Measurements from ENCODE around the gene USP6NL. TPM values are rescaled to one million over a fixed set of nuclear protein-coding genes. Genes with fewer than 3 reads are reported as not detected.

Gene USP6NL
- total and polyA plus RNA-seq, 3 experiments from 2014 or later: 1.3 to 3.2 (median 1.9) TPM

DNA sequence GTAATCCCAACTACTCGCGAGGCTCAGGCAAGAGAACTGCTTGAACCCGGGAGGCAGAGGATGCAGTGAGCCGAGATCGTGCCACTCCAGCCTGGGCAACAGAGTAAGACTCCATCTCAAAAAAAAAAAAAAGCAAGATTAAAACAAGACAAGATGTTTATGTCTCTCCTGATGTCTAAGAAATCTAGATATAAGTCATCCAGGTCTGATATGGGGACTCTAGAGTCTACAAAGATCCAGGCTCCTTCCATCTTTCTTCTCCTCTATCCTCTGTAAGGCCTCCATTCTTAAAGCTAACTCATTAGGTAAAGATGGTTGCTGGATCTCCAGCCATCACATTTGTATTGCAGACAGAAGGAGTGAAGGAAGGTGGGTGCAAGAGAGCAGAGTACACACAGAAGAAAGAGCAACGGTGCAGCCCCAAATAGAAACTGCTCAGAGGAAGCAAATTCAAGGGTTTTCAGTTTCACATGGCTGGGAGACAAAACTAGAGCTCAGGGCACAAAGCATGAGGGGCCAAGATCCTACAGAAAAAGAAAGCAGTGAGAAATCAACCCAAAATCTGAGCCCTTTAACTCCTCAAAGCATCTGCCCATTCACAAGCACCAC is 57.6 kb downstream of the USP6NL start:
- DNase-seq: no peak
- peaks cover 7% of the 10 kb centered on the region for H3K4me1 ChIP-seq (ENCODE audit: insufficient read depth, low read length)
- no peaks in the 10 kb centered on the region for H3K27me3 ChIP-seq (ENCODE audit: insufficient read depth, low read length, poor library complexity, severe bottlenecking)
- POLR2A ChIA-PET: no interaction called here
- Mint-ChIP-seq H3K27ac (no peak overlapping the region), H3K4me1 (peaks cover 4 to 12% (median 8%) of the 10 kb centered on the region in 3 donors), H3K27me3 (peaks cover 4% of the 10 kb centered on the region in 2 donors), H3K4me3 (no peak overlapping the region), H3K36me3 (peaks cover 0 to 8% (median 0%) of the 10 kb centered on the region in 3 donors), H3K9me3 (no peaks in the 10 kb centered on the region)
- no peaks in the 10 kb centered on the region for H3K9me3 ChIP-seq (ENCODE audit: low read length)
- no peak overlapping the region for H3K27ac ChIP-seq (ENCODE audit: low read depth, low read length)
- CTCF ChIA-PET: interaction anchor here (0.7 to 0.8 kb wide), 2 partner anchors 153 to 201 kb away, joined by 3 read pairs; no protein-coding TSS in a partner anchor
- H3K4me3 ChIP-seq (ENCODE audit: low read length): no peak overlapping the region
- H3K36me3 ChIP-seq (ENCODE audit: insufficient read depth, low read length): no peaks in the 10 kb centered on the region

DNA sequence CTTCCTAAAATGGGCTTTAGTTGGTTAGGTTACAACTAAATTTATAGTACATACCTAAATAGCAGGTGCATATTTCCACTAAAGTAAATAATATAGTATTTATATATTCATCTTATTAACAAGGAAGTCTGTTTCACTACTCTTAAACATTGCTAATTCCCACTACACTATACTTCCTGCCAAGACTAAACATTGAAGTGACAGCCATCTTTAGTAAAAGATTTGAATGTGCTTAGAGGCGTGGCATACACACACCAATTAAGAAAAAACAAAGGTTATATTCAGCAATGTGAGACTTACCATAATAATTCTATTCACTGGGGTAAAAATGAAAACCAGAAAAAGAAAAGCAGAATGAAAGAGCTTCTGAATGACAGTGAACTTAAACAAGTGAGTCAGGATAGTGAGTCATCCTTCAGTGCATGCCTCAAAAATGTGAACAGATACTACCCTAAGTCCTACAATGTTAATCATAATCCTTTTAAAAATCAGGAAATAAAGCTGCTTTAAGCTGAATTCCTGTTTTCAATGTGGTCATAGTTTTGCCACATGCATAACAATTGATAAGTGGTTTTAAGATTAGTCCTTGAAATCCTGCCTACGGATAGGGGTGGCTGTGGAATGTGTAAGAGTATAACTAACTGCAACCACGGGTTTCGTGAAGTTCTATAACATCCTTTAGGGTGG is 59.4 kb downstream of the USP6NL start:
- Mint-ChIP-seq H3K27me3 (peaks cover 2 to 4% of the 10 kb centered on the region in 2 donors), H3K4me3 (no peak overlapping the region), H3K4me1 (peaks cover 4 to 12% (median 8%) of the 10 kb centered on the region in 3 donors), H3K9me3 (no peaks in the 10 kb centered on the region), H3K36me3 (peaks cover 0 to 8% (median 0%) of the 10 kb centered on the region in 3 donors), H3K27ac (no peak overlapping the region)
- Histone ChIP-seq H3K4me1 (ENCODE audit: insufficient read depth, low read length) (peaks cover 7% of the 10 kb centered on the region), H3K36me3 (ENCODE audit: insufficient read depth, low read length) (no peaks in the 10 kb centered on the region), H3K9me3 (ENCODE audit: low read length) (no peaks in the 10 kb centered on the region), H3K27ac (ENCODE audit: low read depth, low read length) (no peak overlapping the region), H3K4me3 (ENCODE audit: low read length) (no peak overlapping the region), H3K27me3 (ENCODE audit: insufficient read depth, low read length, poor library complexity, severe bottlenecking) (no peaks in the 10 kb centered on the region)
- no peak for DNase-seq
- POLR2A ChIA-PET: no interaction called here
- CTCF ChIA-PET: no interaction called here

DNA sequence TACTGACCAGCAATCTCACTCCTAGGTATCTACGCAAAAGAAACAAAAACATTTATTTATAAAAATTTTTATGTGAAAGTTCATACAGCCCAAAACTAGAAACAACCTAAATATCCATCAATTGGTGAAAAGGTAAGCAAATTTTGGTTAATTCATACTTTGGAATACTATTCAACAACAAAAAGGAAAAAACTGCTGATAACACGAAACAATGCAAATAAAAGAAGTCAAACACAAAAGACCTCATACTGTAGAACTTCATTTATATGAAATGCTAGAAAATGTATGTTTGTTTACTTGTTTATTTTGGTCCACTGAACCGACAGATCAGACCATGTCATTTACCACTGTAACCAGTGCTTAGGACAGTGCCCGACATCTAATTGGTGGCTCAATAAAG is 60.3 kb downstream of the USP6NL start:
- Histone ChIP-seq H3K36me3 (ENCODE audit: insufficient read depth, low read length) (no peaks in the 10 kb centered on the region), H3K27ac (ENCODE audit: low read depth, low read length) (no peak overlapping the region), H3K4me1 (ENCODE audit: insufficient read depth, low read length) (peaks cover 7% of the 10 kb centered on the region), H3K4me3 (ENCODE audit: low read length) (no peak overlapping the region), H3K27me3 (ENCODE audit: insufficient read depth, low read length, poor library complexity, severe bottlenecking) (no peaks in the 10 kb centered on the region), H3K9me3 (ENCODE audit: low read length) (no peaks in the 10 kb centered on the region)
- Mint-ChIP-seq H3K27ac (no peak overlapping the region), H3K27me3 (peaks cover 2 to 4% of the 10 kb centered on the region in 2 donors), H3K4me1 (peaks cover 4 to 12% (median 8%) of the 10 kb centered on the region in 3 donors), H3K9me3 (no peaks in the 10 kb centered on the region), H3K4me3 (no peak overlapping the region), H3K36me3 (peaks cover 0 to 8% (median 0%) of the 10 kb centered on the region in 3 donors)
- ChIA-PET CTCF (no interaction called here), POLR2A (no interaction called here)
- DNase-seq: no peak

DNA sequence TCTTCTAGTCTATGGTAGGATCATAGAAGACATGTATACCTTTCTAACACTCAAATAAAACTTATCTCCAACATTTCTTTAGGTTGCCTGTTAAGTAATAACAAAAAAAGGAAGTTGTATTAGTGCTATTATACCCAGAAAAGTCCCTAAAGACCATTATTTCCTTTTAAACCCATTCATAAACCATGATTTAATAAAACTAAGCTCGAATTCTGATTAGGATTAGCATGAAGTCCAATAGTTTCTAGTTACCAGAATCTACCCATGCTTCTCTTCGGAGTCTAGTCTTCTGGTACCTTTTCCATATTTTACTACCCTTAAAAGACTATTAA is 62.7 kb downstream of the USP6NL start:
- Histone ChIP-seq H3K4me3 (ENCODE audit: low read length) (no peak overlapping the region), H3K36me3 (ENCODE audit: insufficient read depth, low read length) (no peaks in the 10 kb centered on the region), H3K27ac (ENCODE audit: low read depth, low read length) (no peak overlapping the region), H3K4me1 (ENCODE audit: insufficient read depth, low read length) (peaks cover 1% of the 10 kb centered on the region), H3K27me3 (ENCODE audit: insufficient read depth, low read length, poor library complexity, severe bottlenecking) (no peaks in the 10 kb centered on the region), H3K9me3 (ENCODE audit: low read length) (no peaks in the 10 kb centered on the region)
- H3K36me3 Mint-ChIP-seq: no peaks in the 10 kb centered on the region
- no peak overlapping the region for H3K27ac Mint-ChIP-seq
- no peak for DNase-seq
- POLR2A ChIA-PET: no interaction called here
- no peaks in the 10 kb centered on the region for H3K9me3 Mint-ChIP-seq
- CTCF ChIA-PET: no interaction called here
- H3K4me1 Mint-ChIP-seq: peaks cover 0 to 4% (median 0%) of the 10 kb centered on the region in 3 donors
- no peak overlapping the region for H3K4me3 Mint-ChIP-seq
- H3K27me3 Mint-ChIP-seq: no peaks in the 10 kb centered on the region

DNA sequence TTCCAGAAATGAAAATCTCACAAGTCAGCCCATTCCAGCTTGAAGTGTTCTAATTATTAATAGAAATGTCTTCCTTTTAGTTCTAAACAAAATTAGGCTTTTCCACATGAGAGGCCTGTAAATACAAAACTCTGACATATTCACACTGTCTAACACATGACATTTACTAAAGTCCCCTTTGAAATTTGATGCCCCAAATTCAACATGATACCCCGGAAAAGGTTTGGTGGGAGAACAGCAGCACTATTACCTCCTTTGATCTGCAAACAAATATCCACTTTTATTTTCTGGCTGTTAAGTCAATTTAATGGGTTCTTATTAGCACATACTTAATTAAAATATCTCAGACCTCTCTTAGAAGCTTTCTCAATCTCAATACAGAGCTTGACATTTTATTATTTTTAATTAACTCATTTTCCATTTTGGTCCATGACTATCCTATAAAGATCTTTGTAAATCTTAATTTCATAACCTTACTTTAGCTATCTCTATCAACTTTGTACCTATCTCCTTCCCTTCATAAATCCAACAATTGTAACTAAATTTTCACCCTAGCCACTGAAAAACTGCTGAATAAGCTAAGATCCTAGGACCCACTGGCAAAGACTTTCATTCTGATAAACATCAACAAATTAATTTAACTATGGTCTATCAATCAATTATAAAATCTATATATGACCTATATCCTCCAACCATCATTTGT is 63.2 kb downstream of the USP6NL start:
- Histone ChIP-seq H3K4me3 (ENCODE audit: low read length) (no peak overlapping the region), H3K9me3 (ENCODE audit: low read length) (no peaks in the 10 kb centered on the region), H3K27ac (ENCODE audit: low read depth, low read length) (no peak overlapping the region), H3K27me3 (ENCODE audit: insufficient read depth, low read length, poor library complexity, severe bottlenecking) (no peaks in the 10 kb centered on the region), H3K4me1 (ENCODE audit: insufficient read depth, low read length) (no peaks in the 10 kb centered on the region), H3K36me3 (ENCODE audit: insufficient read depth, low read length) (no peaks in the 10 kb centered on the region)
- Mint-ChIP-seq H3K4me1 (peaks cover 0 to 4% (median 0%) of the 10 kb centered on the region in 3 donors), H3K4me3 (no peak overlapping the region), H3K27ac (no peak overlapping the region), H3K36me3 (no peaks in the 10 kb centered on the region), H3K27me3 (no peaks in the 10 kb centered on the region), H3K9me3 (no peaks in the 10 kb centered on the region)
- POLR2A ChIA-PET: no interaction called here
- CTCF ChIA-PET: no interaction called here
- DNase-seq: no peak

DNA sequence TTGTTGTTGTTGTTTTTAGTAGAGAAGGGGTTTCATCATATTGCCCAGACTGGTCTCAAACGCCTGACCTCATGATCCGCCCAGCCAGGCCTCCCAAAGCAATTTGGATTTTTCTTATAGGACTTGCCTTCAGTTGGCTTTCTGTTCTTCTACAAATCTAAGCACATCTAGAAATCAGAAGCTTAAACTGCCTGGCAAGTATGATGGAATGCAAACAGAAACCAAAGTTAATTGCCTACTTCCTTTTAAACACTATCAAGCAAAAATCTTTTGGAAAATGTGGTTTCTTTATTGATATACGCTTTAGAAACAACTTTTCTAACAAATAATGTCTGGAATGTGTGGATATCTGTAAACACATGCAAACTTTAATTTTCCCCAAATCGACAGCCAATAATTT is 64.9 kb downstream of the USP6NL start:
- ChIA-PET CTCF (no interaction called here), POLR2A (no interaction called here)
- no peak overlapping the region for H3K4me3 Mint-ChIP-seq
- H3K9me3 Mint-ChIP-seq: no peaks in the 10 kb centered on the region
- no peaks in the 10 kb centered on the region for H3K27me3 Mint-ChIP-seq
- no peak for DNase-seq
- Histone ChIP-seq H3K4me3 (ENCODE audit: low read length) (no peak overlapping the region), H3K27me3 (ENCODE audit: insufficient read depth, low read length, poor library complexity, severe bottlenecking) (no peaks in the 10 kb centered on the region), H3K9me3 (ENCODE audit: low read length) (no peaks in the 10 kb centered on the region), H3K36me3 (ENCODE audit: insufficient read depth, low read length) (no peaks in the 10 kb centered on the region), H3K4me1 (ENCODE audit: insufficient read depth, low read length) (no peaks in the 10 kb centered on the region), H3K27ac (ENCODE audit: low read depth, low read length) (no peak overlapping the region)
- H3K36me3 Mint-ChIP-seq: no peaks in the 10 kb centered on the region
- no peak overlapping the region for H3K27ac Mint-ChIP-seq
- H3K4me1 Mint-ChIP-seq: no peaks in the 10 kb centered on the region

DNA sequence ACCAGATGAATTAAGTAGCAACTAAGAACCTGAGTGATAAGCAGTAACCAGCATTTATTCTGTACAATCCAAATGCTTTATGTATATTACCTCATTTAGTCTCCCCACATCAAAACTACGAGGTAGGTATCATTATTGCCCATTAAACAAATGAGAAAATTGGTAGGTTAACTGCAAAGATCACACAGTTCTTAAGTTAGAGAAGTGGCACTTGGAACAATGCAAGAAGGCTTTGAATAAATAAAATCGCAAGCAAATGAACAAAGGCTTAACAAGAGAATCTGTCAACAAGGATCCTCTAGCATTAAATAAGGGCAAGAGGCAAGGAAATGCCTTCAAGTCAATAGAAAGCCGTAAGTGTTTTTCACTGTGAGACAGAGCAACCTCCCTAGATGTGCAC is 70.2 kb downstream of the USP6NL start:
- no peaks in the 10 kb centered on the region for H3K36me3 ChIP-seq (ENCODE audit: insufficient read depth, low read length)
- no peak overlapping the region for H3K4me3 Mint-ChIP-seq
- no peak overlapping the region for H3K4me3 ChIP-seq (ENCODE audit: low read length)
- H3K27ac ChIP-seq (ENCODE audit: low read depth, low read length): no peak overlapping the region
- no peaks in the 10 kb centered on the region for H3K9me3 Mint-ChIP-seq
- no peaks in the 10 kb centered on the region for H3K4me1 Mint-ChIP-seq
- ChIA-PET POLR2A (no interaction called here), CTCF (no interaction called here)
- no peaks in the 10 kb centered on the region for H3K9me3 ChIP-seq (ENCODE audit: low read length)
- peaks cover 0 to 7% of the 10 kb centered on the region in 2 donors for H3K27me3 Mint-ChIP-seq
- no peaks in the 10 kb centered on the region for H3K36me3 Mint-ChIP-seq
- no peak overlapping the region for H3K27ac Mint-ChIP-seq
- no peak for DNase-seq
- no peaks in the 10 kb centered on the region for H3K4me1 ChIP-seq (ENCODE audit: insufficient read depth, low read length)
- H3K27me3 ChIP-seq (ENCODE audit: insufficient read depth, low read length, poor library complexity, severe bottlenecking): no peaks in the 10 kb centered on the region

DNA sequence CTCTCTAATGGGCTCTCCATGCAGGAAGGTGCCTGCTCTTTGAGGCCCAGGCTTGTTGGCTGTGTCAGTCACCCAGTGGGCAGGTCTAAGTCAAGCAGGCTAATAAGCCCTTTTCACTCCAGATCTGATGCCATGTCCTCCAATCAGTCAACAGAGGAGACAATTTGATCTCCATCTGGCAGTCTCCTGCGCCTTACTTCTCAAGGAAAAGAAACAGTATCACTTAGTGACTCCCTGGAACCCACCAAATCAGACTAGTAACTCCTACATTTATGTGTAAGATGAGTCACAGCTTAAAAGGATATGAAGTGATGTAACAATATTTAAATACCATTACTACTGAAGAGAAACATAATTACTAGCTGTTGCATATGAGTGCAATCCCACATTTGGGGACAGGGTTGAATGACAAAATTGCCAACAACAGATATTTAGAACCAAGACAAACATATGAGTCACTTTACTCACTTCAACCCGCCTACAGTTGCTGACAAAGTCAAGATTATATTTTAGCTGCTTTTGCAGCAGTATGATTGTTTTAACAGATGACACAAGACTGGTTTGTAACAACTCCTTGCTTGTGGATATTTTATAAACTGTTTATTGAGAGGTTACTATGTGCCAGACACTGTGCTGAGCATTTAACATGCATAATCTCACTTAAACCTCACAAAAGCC is 72.1 kb downstream of the USP6NL start:
- ChIA-PET CTCF (no interaction called here), POLR2A (no interaction called here)
- Histone ChIP-seq H3K27me3 (ENCODE audit: insufficient read depth, low read length, poor library complexity, severe bottlenecking) (no peaks in the 10 kb centered on the region), H3K4me3 (ENCODE audit: low read length) (no peak overlapping the region), H3K27ac (ENCODE audit: low read depth, low read length) (no peak overlapping the region), H3K9me3 (ENCODE audit: low read length) (no peaks in the 10 kb centered on the region), H3K36me3 (ENCODE audit: insufficient read depth, low read length) (no peaks in the 10 kb centered on the region), H3K4me1 (ENCODE audit: insufficient read depth, low read length) (no peaks in the 10 kb centered on the region)
- Mint-ChIP-seq H3K36me3 (no peaks in the 10 kb centered on the region), H3K9me3 (no peaks in the 10 kb centered on the region), H3K4me3 (no peak overlapping the region), H3K4me1 (no peaks in the 10 kb centered on the region), H3K27ac (no peak overlapping the region), H3K27me3 (peaks cover 0 to 8% of the 10 kb centered on the region in 2 donors)
- DNase-seq: no peak

Data from CD8-positive, alpha-beta memory T cell (primary cell).